ENCODE measurements around the gene CWF19L2. TPM values are rescaled to one million over a fixed set of nuclear protein-coding genes. Genes with fewer than 3 reads are reported as not detected.

CWF19L2 gene
- total RNA-seq (2021; fragmentation: NEBNext Ultra II Directional; extraction: Animal tissue kit (Norgen Biotek cat#: 25700)) (16.3 and 16.6 TPM in 2 replicates), polyA plus RNA-seq (2011; rRNA removed) (1.1 and 2.2 TPM in 2 replicates), polyA minus RNA-seq (2011; rRNA and poly(A)+ RNA removed) (8.9 and 10.9 TPM in 2 replicates)
- 3.8 TPM for polyA plus RNA-seq (2011; cell fraction: cytosol; rRNA removed)
- polyA plus RNA-seq (2011; cell fraction: nucleus; rRNA removed): 1.9 TPM
- polyA plus RNA-seq (2012, experiment 1 of 2): 7.8 to 16.8 TPM (median 9.2 TPM) in 4 replicates
- polyA plus RNA-seq (2012, experiment 2 of 2): 1.0 TPM
- polyA plus RNA-seq (2013, experiment 1 of 2): 15.7 TPM
- 14.1 TPM for polyA plus RNA-seq (2013, experiment 2 of 2)
- polyA minus RNA-seq (2011; cell fraction: cytosol; rRNA and poly(A)+ RNA removed): 10.6 TPM
- 29.0 TPM for polyA minus RNA-seq (2011; cell fraction: nucleus; rRNA and poly(A)+ RNA removed)
- long read RNA-seq, experiment 1, partial matches to known transcripts: 8 of 12 reads
- long read RNA-seq, experiment 1, other reads (novel, unspliced or antisense): 4 of 12 reads
- long read RNA-seq, experiment 2, transcript CWF19L2-201 (18 exons, 3,278 nt): major isoform, 8 of 37 reads
- long read RNA-seq, experiment 2, partial matches to known transcripts: 22 of 37 reads
- long read RNA-seq, experiment 2, other reads (novel, unspliced or antisense): 7 of 37 reads

DNA sequence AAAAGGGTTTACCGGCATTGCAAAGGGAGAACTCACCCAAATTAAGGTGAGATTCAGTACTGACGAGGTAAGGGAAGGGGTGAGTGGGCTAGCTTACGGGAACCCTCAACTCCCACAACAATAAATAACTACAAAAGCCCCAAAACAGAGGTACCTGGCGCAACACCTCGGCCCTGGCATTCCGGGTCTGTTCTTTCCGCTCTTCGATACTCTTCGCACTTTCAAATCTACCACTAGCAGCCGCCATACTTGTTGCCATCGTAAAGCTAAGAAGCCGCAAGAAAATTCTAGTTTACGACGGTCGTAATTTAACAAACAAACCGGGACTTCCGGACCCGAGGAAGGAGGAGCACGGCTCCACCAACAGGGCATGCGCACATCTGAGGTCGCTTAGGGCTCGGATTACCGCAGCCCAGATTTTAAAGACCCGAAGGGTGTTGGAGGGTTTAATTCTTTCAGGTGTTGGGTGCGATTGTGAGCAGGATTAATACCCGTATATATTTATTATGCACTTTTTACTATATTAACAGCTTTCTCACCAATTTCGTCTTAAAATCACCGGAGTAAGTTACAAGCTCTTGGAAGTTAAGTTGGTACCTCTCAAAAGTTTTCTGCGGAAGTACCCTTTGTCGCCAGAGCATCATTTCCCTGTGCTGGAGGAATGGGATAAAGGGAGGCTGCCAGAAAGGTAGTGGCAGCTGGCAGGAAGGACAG, at the start of gene CWF19L2:
Gene CWF19L2, minus strand, starts transcription at position 268 of the 714 bp plus-strand sequence. Its CDS starts 9 bp downstream, at position 259.
- no peak within 1 kb of the TSS for H3K18ac ChIP-seq (ENCODE audit: extremely low read depth, low read length)
- peak within 1 kb of the TSS; percentile 44 for H3K4ac ChIP-seq (replicated peaks; ENCODE audit: insufficient read length, low read depth, low read length)
- ChIA-PET POLR2A (ENCODE audit: partially characterized antibody) (interaction anchor here (0.6 to 1.6 kb wide), 9 partner anchors 8 to 374 kb away, joined by 3 to 7 read pairs (median 3); no protein-coding TSS in a partner anchor), CTCF (ENCODE audit: partially characterized antibody) (interaction anchor here (0.6 to 1.3 kb wide), 5 partner anchors 11 to 344 kb away, joined by 3 to 5 read pairs (median 3); no protein-coding TSS in a partner anchor)
- peak within 1 kb of the TSS; percentile 54 for H4K91ac ChIP-seq (replicated peaks; ENCODE audit: insufficient read length, low read length)
- H3K79me2 ChIP-seq (ENCODE audit: control insufficient read depth in 1 of 2, insufficient read depth in 2 of 2, low read length in 2 of 2): peaks cover 0 to 24% of the 10 kb centered on the region in 2 experiments; a peak in 2 of 4 replicates
- H3K4me2 ChIP-seq (ENCODE audit: insufficient read depth in 1 of 2, low read depth in 2 of 2, low read length in 2 of 2): peak within 1 kb of the TSS; percentile 67 to 84
- no peaks in the 10 kb centered on the region for H4K20me1 ChIP-seq (replicated peaks in 1 of 2; ENCODE audit: control insufficient read depth in 1 of 2, insufficient read depth in 2 of 2, low read length in 2 of 2)
- peak within 1 kb of the TSS; percentile 66 for H3K27ac ChIP-seq (ENCODE audit: low read depth, low read length)
- no peaks in the 10 kb centered on the region for H3K27me3 ChIP-seq (replicated peaks in 1 of 4; ENCODE audit: control insufficient read depth in 3 of 4, extremely low read depth in 1 of 4, insufficient read depth in 3 of 4, low read length in 3 of 4)
- peak within 1 kb of the TSS; percentile 21 for H2BK120ac ChIP-seq (replicated peaks; ENCODE audit: low read depth, low read length)
- no peaks in the 10 kb centered on the region for H3K79me1 ChIP-seq (ENCODE audit: low read depth, low read length)
- FAIRE-seq (peak; percentile 84), DNase-seq (ENCODE audit: low read depth in 1 of 2, low spot score in 2 of 2) (peak; percentile 81 to 83)
- no peaks in the 10 kb centered on the region for H3K9me3 ChIP-seq (ENCODE audit: insufficient read depth in 2 of 2, low read depth in 1 of 2, low read length in 1 of 2)
- 1% methylated on average over 30 of the region's 30 CpGs; no CpG with 5 or more reads in 1 of the 2 experiments for WGBS, 2 experiments (ENCODE audit: extremely low coverage in 1 of 2, insufficient coverage in 1 of 2, insufficient read length in 1 of 2, insufficient replicate concordance in 2 of 2, low coverage in 1 of 2, low lambda C conversion rate in 2 of 2, missing lambda C conversion rate in 1 of 2)
- peaks cover 8 to 16% (median 12%) of the 10 kb centered on the region in 4 experiments; a peak in 6 of 8 replicates for H3K36me3 ChIP-seq (ENCODE audit: control insufficient read depth in 2 of 4, insufficient read depth in 4 of 4, low read length in 3 of 4)
- H4K8ac ChIP-seq (ENCODE audit: extremely low read depth, insufficient read depth, low read length): peak within 1 kb of the TSS; percentile 91; the same call in 1 of the 2 replicates
- no peak within 1 kb of the TSS for H3K14ac ChIP-seq (ENCODE audit: insufficient read length)
- H3K56ac ChIP-seq (replicated peaks; ENCODE audit: insufficient read length, low read depth, low read length): peak within 1 kb of the TSS; percentile 49
- peak within 1 kb of the TSS; percentile 81 for H4K5ac ChIP-seq (ENCODE audit: insufficient read length, low read depth, low read length)
- H3K4me1 ChIP-seq (replicated peaks in 1 of 4; ENCODE audit: control insufficient read depth in 3 of 4, insufficient read depth in 4 of 4, low read length in 3 of 4): 0 out of 7 replicates have a peak, but pooled peaks cover 0 to 2% (median 0%) of the 10 kb centered on the region in 4 experiments
- peak within 1 kb of the TSS; percentile 80 to 99 (median 86) for H3K9ac ChIP-seq (replicated peaks in 1 of 4; ENCODE audit: extremely low read depth in 1 of 4, low read depth in 3 of 4, low read length in 3 of 4)
- no peak within 1 kb of the TSS for H2BK15ac ChIP-seq (ENCODE audit: low read length)
- peaks cover 3% of the 10 kb centered on the region; the same call in 1 of the 2 replicates for H3K23me2 ChIP-seq (ENCODE audit: low read depth, low read length)
- no peak within 1 kb of the TSS for H3K23ac ChIP-seq (ENCODE audit: insufficient read length)
- H2BK5ac ChIP-seq (ENCODE audit: low read depth, low read length): peak within 1 kb of the TSS; percentile 54; the same call in 1 of the 2 replicates
- H3K4me3 ChIP-seq (ENCODE audit: extremely low read depth in 1 of 4, insufficient read depth in 2 of 4, low read depth in 3 of 4, low read length in 4 of 4): peak within 1 kb of the TSS; percentile 82 to 97 (median 90)
- no peak within 1 kb of the TSS for H2AK5ac ChIP-seq (ENCODE audit: low read depth, low read length)
- no peak within 1 kb of the TSS for H2BK12ac ChIP-seq (ENCODE audit: low read depth, low read length)
- H2AFZ ChIP-seq (ENCODE audit: low read length): peak within 1 kb of the TSS; percentile 97
- no peak within 1 kb of the TSS for H2BK20ac ChIP-seq (ENCODE audit: low read length)
- TF ChIP-seq, protein P1, sequence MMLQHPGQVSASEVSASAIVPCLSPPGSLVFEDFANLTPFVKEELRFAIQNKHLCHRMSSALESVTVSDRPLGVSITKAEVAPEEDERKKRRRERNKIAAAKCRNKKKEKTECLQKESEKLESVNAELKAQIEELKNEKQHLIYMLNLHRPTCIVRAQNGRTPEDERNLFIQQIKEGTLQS (IDR thresholded peaks at IDR 0.05; ENCODE audit: insufficient read depth, low read depth, low read length): peak; percentile 60; the same call in 1 of the 2 replicates
- TF ChIP-seq CREB1 (IDR thresholded peaks at IDR 0.05) (peak; percentile 3; the same call in 1 of the 2 replicates), ASH2L (IDR thresholded peaks at IDR 0.05; ENCODE audit: low read length) (peak; percentile 83), SIX5 (IDR thresholded peaks at IDR 0.05; ENCODE audit: low read depth, low read length) (no peak), POLR2A (IDR thresholded peaks at IDR 0.05; ENCODE audit: control extremely low read depth in 1 of 2, low read depth in 2 of 2, low read length in 2 of 2) (peak; percentile 62 to 96), TAF1 (IDR thresholded peaks at IDR 0.05; ENCODE audit: low read depth, low read length) (peak; percentile 98), CEBPB (IDR thresholded peaks at IDR 0.05; ENCODE audit: low read depth, low read length) (no peak), TAF7 (optimal IDR thresholded peaks at IDR 0.05; ENCODE audit: borderline replicate concordance, low read depth, low read length) (peak; percentile 44)
- TF ChIP-seq, protein P2, sequence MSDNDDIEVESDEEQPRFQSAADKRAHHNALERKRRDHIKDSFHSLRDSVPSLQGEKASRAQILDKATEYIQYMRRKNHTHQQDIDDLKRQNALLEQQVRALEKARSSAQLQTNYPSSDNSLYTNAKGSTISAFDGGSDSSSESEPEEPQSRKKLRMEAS (IDR thresholded peaks at IDR 0.05): no peak
